HG03521 (cell line): Measurements from ENCODE around the gene ARGLU1.

Experiments used
- ATAC-seq: cut with Tn5 transposase; IDR thresholded peaks from one replicate; pipeline ENCODE4 v1.9.1; 2021; ENCODE audit warnings: mild to moderate bottlenecking, moderate library complexity; ENCODE audit not compliant: unreplicated experiment

Gene ARGLU1

DNA sequence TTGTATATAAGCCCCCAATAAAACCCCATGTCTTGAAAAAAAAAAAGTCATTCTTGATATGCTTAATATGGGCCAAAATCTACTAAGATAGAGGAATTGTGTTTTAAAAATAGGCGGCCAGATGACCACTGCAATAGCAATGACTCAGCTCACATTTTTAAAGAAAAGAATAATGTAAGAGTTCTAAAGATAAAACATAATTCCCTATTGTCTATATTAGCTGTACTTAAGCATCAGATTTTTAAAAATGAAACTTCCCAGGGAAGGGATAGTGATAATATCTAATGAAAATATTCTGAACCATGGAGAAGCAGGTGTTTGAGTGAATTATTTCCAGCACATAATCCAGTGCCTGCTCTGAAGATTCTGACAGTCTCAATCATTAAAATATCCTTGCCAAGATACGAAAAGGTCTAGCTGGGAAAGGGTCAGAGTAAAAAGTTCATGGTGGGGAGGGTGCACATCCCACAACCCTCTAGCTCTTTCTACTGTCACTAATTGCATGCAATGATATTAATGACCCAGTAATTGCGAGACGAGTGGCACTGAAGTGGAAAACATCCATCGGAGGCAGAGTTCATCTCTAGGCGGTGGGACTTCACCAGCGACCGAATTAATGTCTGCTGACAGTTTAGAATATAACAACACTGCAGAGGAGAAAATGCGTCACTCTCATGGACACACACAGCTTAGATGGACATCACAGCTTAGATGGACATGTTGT, 64.0 kb downstream of the ARGLU1 start:
- no peak for ATAC-seq

GRCh38 chr13:106503272-106503671, 64.7 kb downstream of the ARGLU1 start:
- ATAC-seq, result no peak

- ATAC-seq, result no peak
Observed at GRCh38 chr13:106500445-106500844, 67.5 kb downstream of the ARGLU1 start.

- no peak for ATAC-seq
Observed at GRCh38 chr13:106499896-106500295, 68.0 kb downstream of the ARGLU1 start.

GRCh38 chr13:106499113-106499512, 68.8 kb downstream of the ARGLU1 start:
- no peak for ATAC-seq

GRCh38 chr13:106498571-106498970, 69.4 kb downstream of the ARGLU1 start:
- ATAC-seq, result no peak

GRCh38 chr13:106498158-106498557, 69.8 kb downstream of the ARGLU1 start:
- no peak for ATAC-seq

DNA sequence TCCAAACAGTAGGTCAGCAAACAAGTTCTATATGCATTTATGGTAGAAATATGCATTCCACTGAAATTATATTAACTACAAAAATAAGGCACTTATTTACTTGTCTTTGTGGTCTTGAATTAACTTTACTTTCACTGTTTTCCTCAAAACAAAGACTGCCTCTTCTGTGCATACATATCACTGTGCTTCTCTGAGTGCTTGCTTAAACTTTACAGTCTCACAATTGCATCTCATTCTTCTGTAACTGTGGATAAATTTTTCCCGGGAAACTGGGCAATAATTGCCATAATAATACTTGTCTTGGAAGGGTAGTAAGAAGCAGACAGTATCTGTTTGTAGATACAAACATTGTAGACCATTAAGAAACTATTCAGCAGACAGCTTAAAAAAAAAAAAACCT, 70.9 kb downstream of the ARGLU1 start:
- no peak for ATAC-seq

- no peak for ATAC-seq
Observed at GRCh38 chr13:106496072-106496997, 71.6 kb downstream of the ARGLU1 start.

GRCh38 chr13:106494936-106495335, 73.0 kb downstream of the ARGLU1 start:
- no peak for ATAC-seq

GRCh38 chr13:106494506-106494905, 73.4 kb downstream of the ARGLU1 start:
- no peak for ATAC-seq

GRCh38 chr13:106493533-106494220, 74.3 kb downstream of the ARGLU1 start:
- peak; percentile 55 for ATAC-seq

GRCh38 chr13:106492588-106493475, 75.1 kb downstream of the ARGLU1 start:
- ATAC-seq, result no peak

- ATAC-seq, result no peak
Observed at GRCh38 chr13:106491928-106492587, 75.9 kb downstream of the ARGLU1 start.
